Measurements from ENCODE around the gene KCNH2.

Gene KCNH2

DNA sequence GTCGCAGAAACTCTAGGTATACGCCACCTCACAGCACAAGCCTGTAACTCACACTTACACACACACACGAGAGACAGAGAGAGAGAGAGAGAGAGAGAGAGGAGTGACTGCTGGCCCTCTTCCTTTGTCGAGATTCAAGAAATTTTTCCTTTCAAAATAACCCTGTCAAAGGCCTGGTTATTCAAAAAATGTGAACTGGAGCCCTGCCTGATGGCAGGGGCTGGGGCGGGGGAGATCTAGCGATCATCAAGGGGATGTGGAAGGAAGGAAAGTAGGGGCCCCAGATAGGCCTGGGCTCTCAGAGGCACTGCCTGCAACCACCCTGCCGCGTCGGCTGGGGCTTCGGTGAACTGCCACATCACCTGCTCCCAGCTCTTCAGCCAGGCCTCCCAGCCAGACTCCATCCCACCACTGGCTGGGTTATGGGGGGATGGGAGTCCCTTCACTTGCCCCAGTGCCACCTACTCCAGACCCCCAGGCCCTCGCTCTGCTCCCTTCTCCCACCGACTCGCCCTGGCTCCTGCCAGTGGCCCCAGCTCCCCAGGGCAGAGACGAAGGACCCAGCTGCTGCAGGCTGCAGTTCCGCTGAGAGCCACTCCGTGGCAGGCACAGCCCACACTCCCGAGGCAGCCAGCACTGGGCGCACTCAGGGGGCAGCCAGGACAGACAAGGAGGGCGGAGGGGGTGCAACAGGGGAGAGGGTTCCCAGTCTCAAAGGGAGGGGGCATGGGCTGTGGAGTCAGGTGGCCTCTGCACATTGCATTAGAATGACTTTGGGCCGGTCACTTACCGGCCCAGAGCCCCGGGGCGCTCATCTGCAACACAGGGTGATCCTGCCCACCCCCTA is 15.3 kb downstream of the KCNH2 start:
- TF ChIP-seq POLR2AphosphoS5 (IDR thresholded peaks at IDR 0.05; ENCODE audit: low read depth, low read length) (no peak), POLR2A (IDR thresholded peaks at IDR 0.05; ENCODE audit: low read depth, low read length) (no peak), TAF1 (IDR thresholded peaks at IDR 0.05; ENCODE audit: borderline replicate concordance, low read depth, low read length) (no peak)
- DNase-seq (ENCODE audit: insufficient read length), result peak; percentile 95
- FAIRE-seq, result no peak

DNA sequence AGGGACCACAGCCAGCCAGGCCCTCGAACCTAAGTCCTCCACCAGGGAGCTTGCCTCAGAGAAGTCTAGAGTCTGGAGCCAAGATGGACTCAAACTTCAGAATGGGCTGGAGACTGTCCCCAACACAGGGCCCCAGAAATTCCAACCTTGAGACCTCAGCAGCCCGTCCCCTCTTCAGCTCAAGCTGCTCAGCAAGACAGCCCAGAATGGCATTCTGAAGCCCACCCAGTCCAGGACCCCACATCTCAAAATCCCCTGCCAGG is 15.9 kb downstream of the KCNH2 start:
- no peak for FAIRE-seq
- no peak for DNase-seq (ENCODE audit: insufficient read length)
- TF ChIP-seq POLR2AphosphoS5 (IDR thresholded peaks at IDR 0.05; ENCODE audit: low read depth, low read length) (no peak), POLR2A (IDR thresholded peaks at IDR 0.05; ENCODE audit: low read depth, low read length) (no peak), TAF1 (IDR thresholded peaks at IDR 0.05; ENCODE audit: borderline replicate concordance, low read depth, low read length) (no peak)

DNA sequence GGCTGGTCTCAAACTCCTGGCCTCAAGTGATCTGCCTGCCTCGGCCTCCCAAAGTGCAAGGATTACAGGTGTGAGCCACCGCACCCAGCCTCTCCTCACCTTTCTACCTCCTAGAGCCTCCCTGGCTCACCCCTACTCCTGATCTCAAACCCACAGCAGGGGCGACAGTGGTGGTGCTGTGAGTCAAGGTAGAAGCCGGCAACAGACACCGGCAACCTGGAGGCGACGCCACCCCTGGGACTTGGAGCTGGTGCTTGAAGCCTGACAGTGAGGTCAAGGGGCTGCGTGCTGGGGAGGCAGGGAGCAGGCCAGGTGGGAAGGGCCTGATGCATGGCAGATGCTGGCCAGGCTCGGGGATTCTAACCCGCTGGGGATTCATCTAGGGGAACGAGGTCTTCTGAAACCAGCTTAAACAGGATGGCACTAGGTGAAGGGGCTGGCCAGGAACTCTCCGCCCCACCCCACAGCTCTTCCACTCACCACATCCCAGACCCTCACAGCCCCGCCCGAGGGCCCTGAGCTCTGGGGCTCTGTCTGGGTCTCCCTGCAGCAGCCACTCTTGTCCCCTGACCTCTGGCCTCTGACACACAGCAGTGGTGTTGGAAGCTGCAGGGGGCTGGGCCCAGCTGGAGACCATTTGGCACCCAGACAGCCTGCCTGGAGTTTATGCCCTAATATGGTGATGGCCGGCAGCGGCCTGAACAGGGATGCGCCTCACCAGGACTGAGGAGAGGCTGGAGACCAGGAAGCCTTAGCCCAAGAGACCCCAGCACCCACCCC is 16.4 kb downstream of the KCNH2 start:
- DNase-seq (ENCODE audit: insufficient read length) (no peak), FAIRE-seq (no peak)
- TF ChIP-seq POLR2A (IDR thresholded peaks at IDR 0.05; ENCODE audit: low read depth, low read length) (no peak), TAF1 (IDR thresholded peaks at IDR 0.05; ENCODE audit: borderline replicate concordance, low read depth, low read length) (no peak), POLR2AphosphoS5 (IDR thresholded peaks at IDR 0.05; ENCODE audit: low read depth, low read length) (no peak)

DNA sequence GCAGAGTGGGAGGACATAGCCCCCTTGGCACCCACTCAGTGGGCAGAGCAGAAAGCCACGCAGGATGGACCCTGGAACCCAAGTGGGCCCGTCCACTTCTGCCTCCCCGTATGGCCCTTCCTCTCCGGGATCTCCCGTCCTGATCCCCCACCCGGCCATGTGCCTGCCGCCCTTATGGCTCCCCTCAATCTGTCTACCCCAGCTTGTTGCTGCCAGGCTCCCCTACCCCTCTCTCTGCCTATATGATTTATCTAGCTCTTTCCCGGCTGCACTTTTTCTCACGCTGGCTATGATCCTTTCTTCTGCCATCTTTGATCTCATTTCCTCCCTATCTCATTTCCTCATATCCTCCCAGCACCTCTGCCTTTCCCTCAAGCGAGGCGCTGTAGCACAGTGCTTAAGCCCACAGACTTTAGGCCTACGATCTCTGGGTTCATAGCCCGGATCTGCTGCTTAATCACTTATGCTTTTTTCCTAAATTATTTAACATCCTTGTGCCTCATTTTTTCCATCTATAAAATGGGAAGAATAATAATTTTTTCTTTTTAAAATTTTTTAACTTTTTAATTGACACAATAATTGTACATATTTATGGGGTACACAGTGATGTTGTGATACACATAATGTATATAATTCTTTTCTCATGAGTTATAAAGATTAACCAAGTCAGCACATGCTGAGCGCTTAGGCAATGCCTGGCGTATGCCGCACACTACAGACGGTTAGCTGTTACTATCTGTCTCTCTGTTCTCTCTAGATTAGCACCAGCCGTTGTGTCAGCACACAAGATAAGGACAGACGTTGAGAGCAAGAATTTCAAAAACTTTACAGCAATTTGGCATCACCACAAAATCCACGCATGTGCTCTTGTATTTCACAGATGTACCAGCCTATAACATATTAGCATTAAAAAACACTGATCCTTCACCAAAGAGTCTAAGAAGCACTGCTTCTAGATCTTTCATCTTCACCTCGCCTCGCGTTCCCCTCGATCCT is 18.1 kb downstream of the KCNH2 start:
- FAIRE-seq, result no peak
- TF ChIP-seq POLR2AphosphoS5 (IDR thresholded peaks at IDR 0.05; ENCODE audit: low read depth, low read length), result no peak
- no peak for TF ChIP-seq POLR2A (IDR thresholded peaks at IDR 0.05; ENCODE audit: low read depth, low read length)
- no peak for TF ChIP-seq TAF1 (IDR thresholded peaks at IDR 0.05; ENCODE audit: borderline replicate concordance, low read depth, low read length)
- DNase-seq (ENCODE audit: insufficient read length), result no peak

DNA sequence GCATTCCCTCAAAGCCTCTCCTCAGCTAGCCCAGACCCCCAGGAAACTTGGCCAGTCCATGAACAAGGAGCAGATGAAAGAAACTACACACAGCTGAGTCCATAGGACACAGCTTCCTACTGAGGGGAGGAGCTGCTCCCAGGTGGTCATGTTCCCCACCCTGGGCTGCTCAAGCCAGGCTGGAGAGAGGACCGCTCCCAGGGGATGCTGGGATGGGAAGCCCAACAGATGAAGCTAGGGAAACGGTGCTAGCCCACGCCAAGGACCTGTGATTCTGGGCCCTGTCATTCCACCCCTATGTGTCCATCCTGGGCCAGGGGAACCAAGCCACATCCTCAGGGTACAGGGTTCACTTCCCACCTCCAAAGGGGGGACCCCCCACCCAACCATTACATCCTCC is 19.0 kb downstream of the KCNH2 start:
- no peak for TF ChIP-seq TAF1 (IDR thresholded peaks at IDR 0.05; ENCODE audit: borderline replicate concordance, low read depth, low read length)
- TF ChIP-seq POLR2A (IDR thresholded peaks at IDR 0.05; ENCODE audit: low read depth, low read length), result no peak
- TF ChIP-seq POLR2AphosphoS5 (IDR thresholded peaks at IDR 0.05; ENCODE audit: low read depth, low read length), result no peak
- DNase-seq (ENCODE audit: insufficient read length) (no peak), FAIRE-seq (no peak)

DNA sequence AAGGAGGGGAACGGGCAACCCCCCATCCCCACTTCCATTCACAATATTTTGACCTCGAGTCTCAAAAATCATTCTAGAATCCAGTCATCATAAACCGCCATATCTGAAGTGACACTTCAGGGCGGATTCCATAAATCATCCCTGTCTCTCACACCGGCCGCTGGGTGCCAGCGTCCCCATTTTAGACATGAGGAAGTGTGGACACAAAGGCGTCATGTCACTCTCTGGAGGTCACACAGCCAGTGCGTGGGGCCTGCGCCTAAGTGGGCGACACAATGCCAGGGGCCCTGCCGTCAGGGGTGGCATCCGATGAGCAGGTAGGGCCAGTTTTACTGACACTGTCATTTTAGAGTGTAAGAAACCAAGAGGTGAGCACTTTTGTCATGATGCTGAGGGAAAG is 19.5 kb downstream of the KCNH2 start:
- FAIRE-seq (no peak), DNase-seq (ENCODE audit: insufficient read length) (no peak)
- no peak for TF ChIP-seq TAF1 (IDR thresholded peaks at IDR 0.05; ENCODE audit: borderline replicate concordance, low read depth, low read length)
- TF ChIP-seq POLR2A (IDR thresholded peaks at IDR 0.05; ENCODE audit: low read depth, low read length), result no peak
- no peak for TF ChIP-seq POLR2AphosphoS5 (IDR thresholded peaks at IDR 0.05; ENCODE audit: low read depth, low read length)

DNA sequence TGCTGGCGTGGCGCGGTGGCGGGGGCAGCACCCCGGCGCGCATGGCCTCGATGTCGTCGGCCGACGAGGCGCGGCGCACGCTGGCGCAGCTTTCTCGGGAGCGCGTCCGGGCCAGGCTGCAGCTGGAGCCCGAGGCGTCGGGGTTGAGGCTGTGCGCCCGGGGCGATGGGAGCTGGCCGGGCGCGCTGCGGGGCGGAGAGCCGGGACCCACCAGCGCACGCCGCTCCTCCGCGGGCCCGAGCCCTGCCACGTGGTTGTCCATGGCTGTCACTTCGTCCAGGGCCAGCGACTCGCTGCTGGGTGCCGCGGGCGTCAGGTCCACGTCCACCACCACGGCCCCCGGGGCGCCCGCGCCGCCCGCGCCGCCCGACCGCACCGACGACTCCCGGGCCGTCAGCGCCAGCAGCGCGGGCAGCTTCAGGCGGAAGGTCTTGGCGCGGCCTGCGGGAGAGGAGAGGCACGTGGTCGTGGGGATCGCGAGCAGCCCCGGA is 20.0 kb downstream of the KCNH2 start:
- no peak for FAIRE-seq
- no peak for TF ChIP-seq POLR2A (IDR thresholded peaks at IDR 0.05; ENCODE audit: low read depth, low read length)
- no peak for TF ChIP-seq TAF1 (IDR thresholded peaks at IDR 0.05; ENCODE audit: borderline replicate concordance, low read depth, low read length)
- TF ChIP-seq POLR2AphosphoS5 (IDR thresholded peaks at IDR 0.05; ENCODE audit: low read depth, low read length), result no peak
- no peak for DNase-seq (ENCODE audit: insufficient read length)

DNA sequence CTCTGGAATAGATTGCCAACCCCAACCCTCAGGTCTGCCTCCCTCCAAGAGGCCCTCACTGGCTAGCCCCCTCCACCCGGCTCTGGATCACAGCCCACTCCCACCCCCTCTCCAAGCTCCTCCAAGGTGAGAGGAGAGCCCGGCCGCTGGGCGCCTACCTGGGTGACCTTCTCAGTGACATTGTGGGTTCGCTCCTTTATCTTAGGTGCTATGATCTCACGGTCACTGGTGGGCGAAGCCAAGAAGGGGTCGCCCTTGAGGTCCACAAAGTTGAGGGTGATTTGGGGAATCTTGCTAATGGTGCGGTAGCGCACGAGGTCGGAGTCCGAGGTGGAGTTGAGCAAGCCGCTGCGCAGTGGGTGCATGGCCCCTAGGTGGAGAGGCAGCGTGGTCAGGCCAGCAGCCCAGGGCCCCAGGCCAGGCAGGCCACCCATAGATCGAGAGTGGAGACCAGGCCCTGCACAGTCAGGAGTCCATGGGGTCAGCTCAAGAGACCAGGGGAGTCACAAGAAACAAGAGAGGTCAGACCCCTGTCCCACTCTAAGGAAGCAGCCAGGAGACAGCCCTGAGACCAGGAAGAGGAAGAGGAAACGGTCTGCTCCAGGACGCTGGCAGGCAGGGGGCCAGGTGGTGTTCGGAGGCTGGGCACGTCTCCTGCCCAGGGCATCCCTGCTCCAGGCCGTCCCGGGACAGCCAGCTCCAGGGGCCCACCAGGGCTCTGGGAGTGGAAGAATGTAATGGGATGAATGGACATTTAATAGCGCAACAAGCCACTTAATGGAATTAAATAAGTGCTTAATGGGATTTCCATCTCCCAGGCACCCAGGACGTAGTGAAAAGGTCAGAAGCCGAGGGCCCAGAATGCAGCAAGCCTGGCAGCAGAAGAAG is 20.7 kb downstream of the KCNH2 start:
- TF ChIP-seq POLR2A (IDR thresholded peaks at IDR 0.05; ENCODE audit: low read depth, low read length), result no peak
- TF ChIP-seq POLR2AphosphoS5 (IDR thresholded peaks at IDR 0.05; ENCODE audit: low read depth, low read length), result no peak
- no peak for TF ChIP-seq TAF1 (IDR thresholded peaks at IDR 0.05; ENCODE audit: borderline replicate concordance, low read depth, low read length)
- DNase-seq (ENCODE audit: insufficient read length) (no peak), FAIRE-seq (no peak)

DNA sequence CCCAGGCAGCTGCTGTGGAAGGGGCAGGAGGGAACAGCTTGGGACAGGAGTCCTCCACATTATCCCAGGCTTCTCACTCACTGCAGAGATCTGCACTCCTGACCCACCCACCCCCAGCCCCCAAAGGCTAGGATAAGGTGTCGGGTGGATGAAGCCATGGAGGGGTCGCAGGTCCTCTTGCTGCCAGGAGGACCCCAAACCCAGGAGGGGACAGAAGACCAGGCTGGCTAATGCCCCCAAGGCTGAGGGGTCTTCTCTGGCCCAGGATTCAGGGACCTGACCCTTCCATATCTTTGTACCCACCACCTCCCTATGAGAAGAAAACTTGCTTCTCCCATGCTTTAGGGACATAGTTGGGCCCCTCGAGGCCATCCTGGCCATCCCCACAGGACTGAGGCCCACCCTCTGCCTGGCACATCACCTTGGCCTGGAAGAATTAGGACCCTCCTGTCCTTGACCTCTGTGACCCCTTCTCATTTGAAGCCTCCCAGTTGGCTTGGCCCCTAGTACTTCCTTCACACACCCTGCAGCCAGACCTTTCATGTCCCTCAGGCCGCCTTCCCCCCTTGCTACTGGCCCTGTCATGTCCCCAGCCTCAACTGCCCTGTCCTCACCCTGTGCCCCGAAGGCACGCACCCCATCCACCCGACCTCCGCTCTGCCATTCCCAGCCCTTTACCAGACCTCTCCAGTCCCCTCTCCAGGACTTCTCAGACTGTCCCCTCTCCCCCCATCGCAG is 21.6 kb downstream of the KCNH2 start:
- DNase-seq (ENCODE audit: insufficient read length), result no peak
- FAIRE-seq, result no peak

More for the DNA sequence above, 21.6 kb downstream of the KCNH2 start:
- no peak for TF ChIP-seq POLR2AphosphoS5 (IDR thresholded peaks at IDR 0.05; ENCODE audit: low read depth, low read length)
- TF ChIP-seq POLR2A (IDR thresholded peaks at IDR 0.05; ENCODE audit: low read depth, low read length), result no peak
- no peak for TF ChIP-seq TAF1 (IDR thresholded peaks at IDR 0.05; ENCODE audit: borderline replicate concordance, low read depth, low read length)

All from GM12892 (cell line).